HG03354 (cell line): Measurements from ENCODE around the gene CAMK4.

Experiments used
- ATAC-seq: cut with Tn5 transposase; IDR thresholded peaks from one replicate; pipeline ENCODE4 v1.9.1; 2021; ENCODE audit warnings: mild to moderate bottlenecking; ENCODE audit not compliant: unreplicated experiment, poor library complexity, severe bottlenecking

CAMK4 gene

DNA sequence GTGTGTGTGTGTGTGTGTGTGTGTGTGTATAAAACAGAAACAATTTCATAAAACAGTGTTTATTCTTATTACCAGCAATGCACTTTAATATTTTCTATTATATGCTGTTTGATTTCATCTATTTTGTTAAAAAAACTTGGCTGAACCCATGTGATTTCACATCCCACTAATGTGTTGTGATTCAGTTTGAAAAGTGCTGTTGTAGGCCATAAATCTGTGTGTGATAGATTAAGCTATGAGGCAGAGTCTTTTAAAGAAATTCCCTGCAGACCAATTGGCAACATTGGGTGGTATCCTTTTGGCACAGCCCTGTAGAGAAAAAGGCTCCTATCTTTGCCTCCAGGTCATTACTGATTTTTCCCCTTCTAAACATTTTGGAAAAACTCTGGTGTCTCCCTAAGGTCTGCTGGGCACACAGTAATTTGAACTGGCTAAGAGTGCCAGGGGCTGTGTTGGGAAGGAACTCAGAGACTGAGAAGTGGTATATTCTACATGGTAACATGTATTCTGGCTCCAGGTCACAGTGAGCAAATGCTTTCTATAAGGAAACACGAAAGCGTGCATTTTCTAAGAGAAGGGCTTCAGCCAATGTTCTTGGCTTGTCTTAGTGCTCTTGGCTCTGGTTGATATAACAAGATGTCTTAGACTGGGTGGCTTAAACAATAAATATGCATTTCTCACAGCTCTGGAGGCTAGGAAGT, 4.5 kb downstream of the CAMK4 start:
- ATAC-seq, result no peak

DNA sequence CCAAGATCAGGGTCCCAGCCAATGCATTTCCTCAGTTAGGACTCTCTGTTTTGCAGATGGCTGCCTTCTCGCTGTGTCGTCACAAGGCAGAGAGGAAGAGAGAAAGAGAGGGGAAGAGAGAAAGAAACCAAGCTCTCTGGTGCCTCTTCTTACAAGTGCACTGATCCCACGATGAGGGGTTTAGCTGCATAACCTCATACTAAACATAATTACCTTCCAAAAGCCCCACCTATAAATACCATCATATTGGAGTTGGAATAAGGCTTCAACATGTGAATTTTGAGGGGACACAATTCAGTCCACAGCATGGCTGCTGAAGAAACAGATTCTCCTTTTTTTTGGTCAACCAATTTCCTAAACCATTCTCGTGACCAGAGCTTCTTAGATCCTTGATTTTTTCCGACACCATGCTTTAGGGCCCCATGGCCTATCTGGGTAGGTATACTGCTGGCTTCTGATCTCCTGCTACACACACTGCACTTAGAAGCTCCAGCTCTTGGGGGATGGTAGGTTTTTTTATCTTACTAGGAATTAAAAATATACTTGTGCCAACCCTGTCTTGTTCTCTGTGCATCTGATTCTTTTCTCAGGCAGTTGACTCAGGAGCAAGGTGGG, 5.1 kb downstream of the CAMK4 start:
- ATAC-seq, result no peak

DNA sequence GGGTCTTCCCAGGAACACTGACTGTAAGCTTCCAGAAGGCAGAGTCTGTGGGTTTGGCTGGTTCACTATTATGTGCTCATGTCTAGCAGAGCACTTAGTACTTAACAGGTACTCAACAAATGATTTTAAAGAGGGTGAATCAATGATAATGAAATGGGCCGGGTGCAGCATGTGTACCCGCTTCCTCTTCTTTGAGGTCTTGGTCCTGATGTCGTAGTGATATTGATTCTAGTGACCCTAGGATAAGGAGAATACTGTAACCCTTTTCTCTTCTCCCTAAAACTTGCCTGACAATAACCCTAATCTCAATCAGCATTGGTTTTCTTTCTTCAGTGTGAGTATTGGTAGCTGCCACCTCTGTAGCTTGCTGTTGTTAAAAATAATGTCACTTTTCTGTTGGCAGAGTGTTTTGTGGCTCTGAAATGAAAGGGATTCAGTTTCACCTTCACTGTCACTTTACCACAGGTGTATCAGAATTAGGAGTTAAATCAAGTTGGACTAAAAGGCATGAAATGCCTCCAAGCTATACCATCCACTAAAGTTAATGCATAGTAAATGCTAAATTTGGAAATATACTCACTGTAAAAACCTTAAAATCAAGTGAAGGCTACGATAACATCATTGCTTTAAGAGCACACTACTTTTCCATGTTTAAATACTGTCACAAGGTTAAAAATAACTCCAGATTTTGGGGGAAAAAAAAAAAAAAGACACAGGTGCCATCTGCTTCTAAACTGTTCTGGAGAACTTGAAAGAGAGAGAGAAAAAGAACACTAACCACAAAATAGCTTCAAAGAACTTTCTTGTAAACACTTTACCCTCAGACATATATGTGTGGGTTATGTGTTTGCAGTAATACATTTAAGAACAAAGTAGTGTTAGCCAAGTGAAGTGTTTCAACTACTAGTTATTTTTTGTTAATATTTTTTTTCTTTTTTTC, 6.0 kb downstream of the CAMK4 start:
- peak; percentile 41 for ATAC-seq

DNA sequence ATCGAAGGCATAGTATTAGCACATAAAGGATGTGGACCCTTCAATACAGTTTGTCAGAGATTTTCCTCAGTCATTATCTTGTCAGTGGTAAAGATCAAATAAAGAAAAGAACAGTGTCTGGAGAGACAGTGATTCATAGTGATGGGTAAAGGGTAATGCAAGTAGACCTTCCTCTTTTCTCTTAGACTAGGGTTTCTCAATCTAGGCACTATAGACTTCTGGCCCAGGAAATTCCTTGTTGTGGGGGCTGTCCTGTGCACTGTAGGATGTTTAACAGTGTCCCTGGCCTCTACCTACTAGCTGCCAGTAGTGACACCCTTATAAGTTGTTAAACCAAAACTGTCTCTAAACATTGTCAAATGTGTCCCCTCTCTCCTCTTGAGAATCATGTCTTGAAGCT, 6.9 kb downstream of the CAMK4 start:
- ATAC-seq, result no peak

DNA sequence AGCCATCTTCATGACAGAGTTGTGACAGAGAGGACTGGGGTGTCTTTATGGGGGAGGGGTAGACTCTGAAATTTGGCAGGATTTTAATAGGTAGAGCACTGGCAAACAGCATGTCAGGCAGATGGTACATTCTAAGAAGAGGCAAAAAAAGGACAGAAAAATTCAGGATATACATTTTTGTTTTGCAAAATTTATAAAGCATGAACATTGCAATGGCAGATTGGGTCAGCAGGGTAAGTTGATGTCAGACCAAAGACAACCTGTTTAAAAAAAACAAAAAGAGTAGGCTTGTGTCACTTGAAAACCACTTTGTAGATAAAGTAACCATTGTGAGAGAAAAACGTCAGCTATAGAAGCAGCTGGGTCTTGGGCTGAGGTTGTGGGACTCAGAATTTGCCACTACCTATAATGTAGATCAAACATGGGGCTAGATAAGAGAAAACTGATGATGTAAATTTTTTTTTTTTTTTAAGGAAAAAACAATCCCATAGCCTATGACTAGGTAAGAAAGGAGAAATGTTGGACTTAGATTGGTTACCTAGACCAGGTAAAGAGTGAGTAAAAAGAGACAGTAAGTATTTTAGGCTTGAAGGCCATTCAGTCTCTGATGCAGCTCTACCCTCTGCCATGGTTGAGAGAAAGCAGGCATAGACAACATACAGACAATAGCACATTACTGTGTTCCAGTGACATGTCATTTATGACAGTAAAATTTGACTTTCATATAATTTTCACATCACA, 8.3 kb downstream of the CAMK4 start:
- ATAC-seq, result no peak

DNA sequence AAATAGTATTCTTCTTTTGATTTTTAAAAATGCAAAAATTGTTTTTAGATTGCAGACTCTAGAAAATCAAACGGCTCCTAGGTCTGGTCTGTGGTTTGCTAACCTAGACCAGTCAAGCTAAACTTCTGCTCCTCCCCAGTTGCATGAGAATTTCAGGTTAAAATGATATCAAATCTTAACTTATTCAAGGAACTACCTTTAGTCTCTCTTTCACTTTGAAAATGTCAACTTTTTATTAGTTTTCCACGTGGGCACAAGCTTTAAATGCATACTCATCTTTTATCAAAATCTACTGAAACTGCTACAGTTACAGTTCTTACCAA, 8.8 kb downstream of the CAMK4 start:
- no peak for ATAC-seq

DNA sequence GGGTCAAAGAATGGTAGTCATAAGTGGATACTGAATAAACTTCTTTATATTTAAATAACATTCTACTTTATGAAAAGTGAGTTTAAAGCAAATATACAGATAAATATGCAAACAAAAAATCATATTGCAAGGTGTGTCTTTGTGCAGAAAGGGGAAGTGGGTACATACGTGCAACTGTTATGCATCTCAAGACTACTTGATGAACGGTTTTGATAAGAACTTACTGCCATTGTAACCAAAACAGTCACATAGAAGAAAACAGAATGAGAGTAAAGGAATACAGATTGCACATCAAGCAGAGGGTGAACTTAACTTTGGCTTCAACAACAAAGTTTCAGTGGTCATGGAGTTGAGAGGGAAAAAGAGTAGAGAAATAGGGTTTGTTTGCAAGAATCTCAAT, 9.9 kb downstream of the CAMK4 start:
- ATAC-seq, result peak; percentile 45

DNA sequence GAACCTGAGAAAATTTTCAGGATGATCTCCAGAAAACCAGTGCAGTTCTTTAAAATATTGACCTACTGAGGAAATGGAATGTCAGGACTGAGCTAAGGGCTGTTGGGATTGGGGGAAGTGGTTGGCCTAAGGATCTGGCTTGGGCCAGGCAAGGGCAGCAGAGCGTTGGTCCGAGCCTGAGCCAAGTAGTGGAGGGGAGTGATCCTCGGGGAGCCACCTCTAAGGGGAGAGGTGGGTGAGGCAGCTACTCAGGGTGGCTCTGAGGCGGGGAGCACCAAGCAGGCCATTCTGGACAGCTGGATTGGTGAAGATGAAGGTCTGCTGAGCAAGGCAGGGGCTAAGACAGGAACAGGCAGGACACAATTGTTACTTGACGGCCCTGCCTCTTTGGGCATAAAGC, 11.5 kb downstream of the CAMK4 start:
- ATAC-seq, result no peak

DNA sequence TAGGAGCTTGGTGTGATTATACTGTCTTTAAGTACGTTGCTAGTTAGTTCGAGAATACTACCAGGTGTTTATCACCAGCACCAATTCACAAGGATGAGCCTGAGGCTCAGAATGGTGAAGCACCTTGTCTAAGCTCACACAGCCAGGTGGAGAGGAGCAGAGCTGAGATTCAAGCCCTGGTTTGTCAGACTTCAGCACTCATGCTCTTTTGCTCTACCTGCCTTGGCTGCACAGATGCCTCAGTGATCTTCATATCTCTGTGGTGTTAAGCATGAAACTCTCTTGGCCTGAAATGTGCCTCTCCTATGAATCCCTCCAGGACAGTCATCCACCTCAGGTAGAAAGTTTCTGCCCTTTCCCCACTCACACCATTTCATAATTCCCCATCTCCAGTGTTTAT, 12.2 kb downstream of the CAMK4 start:
- ATAC-seq, result no peak

DNA sequence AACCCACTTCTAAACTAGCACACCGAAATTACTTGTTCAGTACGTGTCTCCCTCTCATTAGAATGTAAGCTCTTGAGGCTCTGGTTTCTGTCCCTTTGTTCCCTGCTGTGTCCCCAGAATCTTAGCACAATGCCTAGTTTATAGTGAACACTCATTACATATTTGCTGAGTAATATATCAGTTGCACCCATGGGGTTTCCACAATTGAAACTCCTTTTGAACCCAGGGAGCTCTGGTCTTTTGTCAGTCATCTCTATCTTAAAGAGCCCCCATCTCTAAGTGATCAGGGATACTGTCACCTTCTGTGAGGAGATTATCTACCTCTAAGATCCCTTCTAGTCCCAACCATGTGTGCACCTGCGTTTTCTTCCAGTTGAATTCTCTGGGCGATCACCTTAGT, 12.8 kb downstream of the CAMK4 start:
- no peak for ATAC-seq

DNA sequence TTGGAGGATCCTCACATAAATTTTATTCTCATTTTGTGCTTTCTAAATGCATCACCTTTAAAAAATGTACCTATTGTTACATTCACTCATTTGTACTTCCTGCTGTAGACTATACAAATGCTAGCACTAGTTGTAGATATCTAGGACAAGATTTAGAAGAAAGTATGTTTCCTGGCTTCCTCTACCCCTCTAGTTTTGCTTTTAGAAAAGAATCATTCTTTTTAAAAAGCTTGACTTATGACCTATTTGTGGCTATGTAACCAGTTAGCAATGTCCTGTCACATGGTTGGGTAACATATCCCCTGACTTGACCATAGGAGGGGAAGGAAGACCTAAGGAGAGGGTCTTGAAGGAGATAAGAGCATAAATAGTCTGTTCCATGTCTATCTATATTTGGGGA, 13.3 kb downstream of the CAMK4 start:
- ATAC-seq, result no peak

DNA sequence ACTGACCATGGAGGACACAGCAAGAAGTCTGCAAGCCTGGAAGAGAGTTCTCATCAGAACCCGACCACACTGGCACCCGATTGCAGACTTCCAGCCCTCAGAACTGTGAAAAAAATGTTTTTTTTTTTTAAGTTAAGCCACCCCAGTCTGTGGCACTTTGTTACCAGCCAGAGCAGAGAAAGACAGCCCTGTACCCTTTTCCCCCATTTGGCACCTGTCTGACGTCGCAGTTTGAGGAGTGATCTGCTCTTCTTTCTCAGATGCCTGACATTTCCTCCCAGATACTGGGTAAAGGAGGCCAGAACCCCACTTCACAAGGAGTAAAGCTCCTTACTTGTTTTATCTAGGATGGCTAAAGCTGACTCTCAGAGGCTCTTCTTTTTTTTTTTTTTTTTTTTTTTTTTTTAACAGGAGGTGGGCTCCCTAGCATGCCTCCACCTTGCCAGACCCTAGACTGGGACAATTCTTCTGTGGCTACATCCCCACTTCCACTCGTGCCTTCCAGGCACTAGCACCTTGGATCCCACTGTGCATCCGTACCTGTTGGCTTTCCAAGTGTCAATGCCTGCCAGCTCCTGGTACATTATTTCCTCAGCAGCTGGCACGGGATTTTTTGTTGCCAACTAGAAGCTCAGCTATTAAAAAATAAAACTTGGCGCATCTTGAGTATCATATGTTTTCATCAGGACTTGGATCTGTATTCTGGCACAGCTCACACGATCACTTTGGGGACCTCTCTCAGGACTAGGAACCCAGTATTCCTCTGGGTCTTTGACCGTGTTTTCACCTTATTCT, 14.4 kb downstream of the CAMK4 start:
- ATAC-seq, result no peak

DNA sequence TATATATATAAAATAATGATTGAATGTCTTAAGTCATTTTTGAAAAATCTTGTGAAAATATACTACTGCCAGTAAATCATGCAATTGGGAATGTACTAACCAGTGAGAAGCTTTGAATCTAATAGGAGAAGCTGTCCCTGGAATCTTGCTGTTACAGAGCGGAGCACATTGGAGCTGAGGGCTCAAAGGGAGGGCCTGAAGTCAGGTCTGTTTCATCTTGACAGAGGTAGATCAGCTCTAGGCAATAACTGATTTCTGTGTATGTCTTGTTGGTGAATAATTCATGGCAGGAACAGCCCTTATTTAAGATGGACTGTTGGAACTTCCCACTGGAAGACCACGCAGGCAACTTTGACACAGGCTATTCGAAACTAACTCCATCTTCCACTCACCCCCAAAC, 17.5 kb downstream of the CAMK4 start:
- ATAC-seq, result no peak

DNA sequence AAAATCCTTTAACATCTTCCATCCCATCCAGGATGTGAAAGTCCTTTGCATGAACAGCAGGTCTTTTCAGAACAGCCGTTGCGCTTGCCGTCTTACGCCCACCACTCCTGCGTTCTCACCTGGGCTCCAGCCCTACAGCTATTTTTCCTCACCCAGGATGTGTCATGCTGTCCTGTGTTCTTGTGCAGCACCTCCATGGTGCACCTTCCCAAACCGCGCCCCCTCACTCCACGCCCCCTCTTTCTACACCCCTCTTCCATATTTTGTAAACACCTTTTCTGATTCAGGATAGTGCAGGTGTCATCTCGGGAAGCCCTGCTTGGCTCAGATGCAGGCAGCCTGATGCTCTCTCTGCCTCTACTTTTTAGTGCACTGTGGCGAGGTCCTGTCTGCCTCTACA, 18.4 kb downstream of the CAMK4 start:
- no peak for ATAC-seq

DNA sequence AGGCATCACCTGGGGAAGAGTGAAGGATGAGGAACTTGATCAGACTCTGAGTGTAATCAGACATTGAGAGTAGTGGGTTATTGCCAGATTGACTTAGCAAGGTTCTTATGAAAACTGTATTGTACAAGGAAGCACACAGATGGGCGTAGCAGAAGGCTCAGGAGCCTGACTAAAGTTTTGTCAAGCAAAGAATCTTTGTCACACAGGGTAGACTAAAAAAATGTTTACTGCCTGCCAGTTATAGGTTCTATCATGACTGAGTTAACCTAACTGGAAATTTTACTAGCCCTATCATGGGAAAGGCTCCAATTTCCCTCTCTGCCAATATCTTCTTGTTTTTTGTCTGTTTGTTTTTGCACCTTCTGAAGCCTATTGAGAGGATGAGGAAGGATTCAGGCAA, 19.1 kb downstream of the CAMK4 start:
- no peak for ATAC-seq

DNA sequence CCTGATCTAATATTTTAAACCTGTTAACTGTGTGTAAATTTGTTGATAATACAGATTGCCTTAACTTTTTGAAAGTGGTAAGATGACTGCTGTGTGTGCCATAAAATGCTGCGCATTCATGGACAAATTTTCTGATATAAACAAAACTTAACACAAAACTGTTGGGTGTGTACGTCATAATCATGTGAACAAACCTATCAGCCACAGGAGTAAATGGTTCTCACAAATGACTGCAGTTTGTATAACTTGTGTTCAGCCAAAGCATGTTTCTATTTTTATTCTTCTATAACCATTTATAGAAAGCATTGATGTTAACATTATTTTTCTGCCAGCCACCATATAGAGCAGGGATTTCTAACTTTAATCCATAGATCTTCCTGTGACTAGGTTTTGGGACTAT, 21.5 kb downstream of the CAMK4 start:
- no peak for ATAC-seq

DNA sequence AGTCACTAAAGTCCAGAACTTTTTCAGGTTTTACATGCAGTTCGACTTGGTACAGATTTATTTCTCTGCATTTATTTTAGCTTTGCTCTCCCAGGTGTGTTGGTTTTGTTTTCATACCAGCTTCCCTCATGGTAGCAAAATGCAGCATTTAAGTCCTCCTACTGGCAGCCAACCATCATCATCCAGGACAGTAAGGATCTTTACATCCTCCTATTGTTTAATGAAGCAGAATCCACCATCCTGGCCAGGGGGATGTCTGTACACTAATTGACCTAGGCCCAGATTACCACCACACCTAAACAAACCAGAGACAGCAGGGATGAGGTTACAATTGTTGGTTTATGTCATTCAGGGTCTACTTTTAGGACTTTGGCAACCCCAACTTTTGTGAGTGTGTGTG, 22.3 kb downstream of the CAMK4 start:
- no peak for ATAC-seq

DNA sequence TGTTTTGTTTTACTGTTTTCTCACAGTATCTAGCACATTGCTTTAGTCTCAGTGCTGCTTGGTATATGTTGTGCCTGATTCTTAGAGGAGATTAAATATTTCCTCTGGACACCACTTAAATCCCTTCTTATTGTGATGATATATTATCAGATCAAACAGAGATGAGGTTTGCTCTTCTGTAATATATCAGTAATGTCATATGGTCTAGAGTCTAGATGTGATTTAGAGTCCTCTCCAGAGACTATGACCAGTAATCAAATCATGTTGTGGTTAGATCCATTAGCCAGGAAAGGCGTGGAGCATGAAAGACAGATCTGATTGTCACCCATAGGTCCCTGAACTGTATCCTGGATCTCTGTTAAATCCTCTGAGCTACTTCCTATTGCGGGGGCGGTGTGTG, 24.4 kb downstream of the CAMK4 start:
- no peak for ATAC-seq

DNA sequence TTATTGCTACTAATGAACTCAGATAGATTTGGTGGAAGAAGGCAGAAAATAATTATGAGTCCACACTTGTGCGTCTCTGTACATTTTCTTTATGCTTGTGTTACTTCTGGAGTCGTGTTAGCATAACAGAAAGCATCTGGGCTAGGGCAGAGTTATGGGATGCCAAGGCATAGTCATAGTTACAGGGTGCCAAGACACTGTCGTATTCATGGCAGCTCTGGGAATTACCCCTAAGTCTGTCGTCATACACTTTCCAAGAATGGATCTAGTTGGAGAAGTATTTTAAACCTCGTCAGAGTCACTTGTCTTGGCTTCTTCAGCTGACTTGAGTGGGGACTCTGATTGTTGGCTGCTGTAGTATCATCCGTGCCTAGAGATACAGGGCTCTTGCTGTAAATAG, 27.7 kb downstream of the CAMK4 start:
- ATAC-seq, result no peak
